Activated CD4-positive, CD25-positive, alpha-beta regulatory T cell treated with anti-CD3 and anti-CD28 coated beads, Interleukin-2, amount 50 U/mL, for 24 hours (primary cell): Measurements from ENCODE around the gene TXNDC16.
"Not testable (repeated sequence)": the region's sequence is repeated elsewhere in the genome, so short reads cannot be mapped to it uniquely, and the experiment has no call there.

ENCODE experiments used
- ATAC-seq, 2 donors: fragments of 150-1000 bp; cut with Tn5 transposase; one replicate each; pipeline ENCODE4 v1.10.0; 2021; ENCODE audit warnings: mild to moderate bottlenecking in 1 of 2, moderate library complexity in 1 of 2

TXNDC16 gene

GRCh38 chr14:52538623-52539022, 13.7 kb downstream of the TXNDC16 start:
- no peak for ATAC-seq

GRCh38 chr14:52536269-52536668, 16.0 kb downstream of the TXNDC16 start:
- no peak for ATAC-seq

- ATAC-seq = no peak
Observed at GRCh38 chr14:52531481-52531880, 20.8 kb downstream of the TXNDC16 start.

GRCh38 chr14:52527052-52527451, 25.3 kb downstream of the TXNDC16 start:
- no peak for ATAC-seq

GRCh38 chr14:52522581-52523345, 29.5 kb downstream of the TXNDC16 start:
- ATAC-seq = no peak

GRCh38 chr14:52522033-52522432, 30.3 kb downstream of the TXNDC16 start:
- no peak for ATAC-seq

- ATAC-seq = no peak
Observed at GRCh38 chr14:52514046-52514811, 38.1 kb downstream of the TXNDC16 start.

GRCh38 chr14:52513249-52513648, 39.1 kb downstream of the TXNDC16 start:
- no peak for ATAC-seq

GRCh38 chr14:52494444-52494843, 57.9 kb downstream of the TXNDC16 start:
- no peak for ATAC-seq

GRCh38 chr14:52485350-52485960, 66.8 kb downstream of the TXNDC16 start:
- ATAC-seq = no peak

GRCh38 chr14:52481864-52482263, 70.4 kb downstream of the TXNDC16 start:
- no peak for ATAC-seq

GRCh38 chr14:52473557-52473956, 78.7 kb downstream of the TXNDC16 start:
- ATAC-seq = no peak

GRCh38 chr14:52472728-52473127, 79.6 kb downstream of the TXNDC16 start:
- ATAC-seq = no peak

GRCh38 chr14:52472251-52472650, 80.1 kb downstream of the TXNDC16 start:
- not testable (repeated sequence) for ATAC-seq

GRCh38 chr14:52467515-52468266, 84.6 kb downstream of the TXNDC16 start:
- ATAC-seq = peak; percentile 71 to 82

GRCh38 chr14:52464175-52464574, 88.1 kb downstream of the TXNDC16 start:
- ATAC-seq = no peak

- no peak for ATAC-seq
Observed at GRCh38 chr14:52463375-52463774, 88.9 kb downstream of the TXNDC16 start.

GRCh38 chr14:52461721-52462120, 90.6 kb downstream of the TXNDC16 start:
- ATAC-seq = no peak

- ATAC-seq = no peak
Observed at GRCh38 chr14:52458721-52459085, 93.6 kb downstream of the TXNDC16 start.

- no peak for ATAC-seq
Observed at GRCh38 chr14:52457411-52457810, 94.9 kb downstream of the TXNDC16 start.

GRCh38 chr14:52455291-52456088, 96.8 kb downstream of the TXNDC16 start:
- peak in 1 of 2 donors; percentile 35 for ATAC-seq

GRCh38 chr14:52447236-52447635, 105.1 kb downstream of the TXNDC16 start:
- ATAC-seq = no peak
